Measurements from ENCODE around the gene PHLDA2. TPM values are rescaled to one million over a fixed set of nuclear protein-coding genes. Genes with fewer than 3 reads are reported as not detected.

The PHLDA2 gene
- total RNA-seq, 1 donor from 2014 or later = 15.5 TPM

DNA sequence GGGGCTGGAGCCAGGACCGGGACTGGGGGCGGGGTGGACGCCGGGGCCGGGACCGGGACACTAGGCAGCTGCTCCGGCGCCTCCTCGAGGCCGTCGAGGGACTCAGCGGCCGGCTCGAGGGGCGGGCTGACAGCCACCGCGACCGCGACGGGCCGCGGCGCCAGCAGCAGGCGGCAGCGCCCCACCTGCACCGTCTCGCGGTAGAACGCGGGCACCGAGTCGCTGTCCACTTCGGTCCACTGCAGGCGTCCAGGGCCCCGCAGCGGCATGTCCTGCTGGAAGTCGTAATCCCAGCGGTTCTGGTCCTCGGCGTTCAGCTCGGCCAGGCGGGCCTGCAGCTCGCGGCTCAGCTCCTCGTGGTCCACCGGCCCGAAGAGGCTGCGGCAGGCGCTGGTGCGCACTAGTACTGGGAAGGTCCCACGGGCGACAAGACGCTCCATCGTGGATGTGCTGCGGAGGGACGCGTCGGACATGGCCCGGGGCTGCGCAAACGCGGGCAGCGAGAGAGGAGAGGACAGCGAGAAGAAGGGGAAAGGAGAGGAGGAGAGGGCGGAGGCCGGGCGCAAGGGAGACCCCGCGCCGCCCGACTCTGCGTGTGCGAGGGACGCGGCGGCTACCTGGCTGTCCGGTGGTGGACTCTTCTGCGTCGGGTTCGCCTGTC, 44.1 kb downstream of the PHLDA2 start:
- no peaks in the 10 kb centered on the region for H3K36me3 ChIP-seq
- H3K9me3 ChIP-seq = no peaks in the 10 kb centered on the region
- ATAC-seq (peak; percentile 59), DNase-seq (peak; percentile 85)
- H3K4me3 ChIP-seq = peak overlapping the region; percentile 79
- TF ChIP-seq, protein P1, sequence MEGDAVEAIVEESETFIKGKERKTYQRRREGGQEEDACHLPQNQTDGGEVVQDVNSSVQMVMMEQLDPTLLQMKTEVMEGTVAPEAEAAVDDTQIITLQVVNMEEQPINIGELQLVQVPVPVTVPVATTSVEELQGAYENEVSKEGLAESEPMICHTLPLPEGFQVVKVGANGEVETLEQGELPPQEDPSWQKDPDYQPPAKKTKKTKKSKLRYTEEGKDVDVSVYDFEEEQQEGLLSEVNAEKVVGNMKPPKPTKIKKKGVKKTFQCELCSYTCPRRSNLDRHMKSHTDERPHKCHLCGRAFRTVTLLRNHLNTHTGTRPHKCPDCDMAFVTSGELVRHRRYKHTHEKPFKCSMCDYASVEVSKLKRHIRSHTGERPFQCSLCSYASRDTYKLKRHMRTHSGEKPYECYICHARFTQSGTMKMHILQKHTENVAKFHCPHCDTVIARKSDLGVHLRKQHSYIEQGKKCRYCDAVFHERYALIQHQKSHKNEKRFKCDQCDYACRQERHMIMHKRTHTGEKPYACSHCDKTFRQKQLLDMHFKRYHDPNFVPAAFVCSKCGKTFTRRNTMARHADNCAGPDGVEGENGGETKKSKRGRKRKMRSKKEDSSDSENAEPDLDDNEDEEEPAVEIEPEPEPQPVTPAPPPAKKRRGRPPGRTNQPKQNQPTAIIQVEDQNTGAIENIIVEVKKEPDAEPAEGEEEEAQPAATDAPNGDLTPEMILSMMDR (IDR thresholded peaks at IDR 0.05) = peak; percentile 40
- H3K27ac ChIP-seq = peak overlapping the region; percentile 73
- intact Hi-C loops (cut with DNase I) = loop anchor here (10.0 kb wide), 1 partner anchor 80 kb away; no protein-coding TSS in a partner anchor
- peaks cover 12% of the 10 kb centered on the region for H3K4me1 ChIP-seq
- no peaks in the 10 kb centered on the region for H3K27me3 ChIP-seq

DNA sequence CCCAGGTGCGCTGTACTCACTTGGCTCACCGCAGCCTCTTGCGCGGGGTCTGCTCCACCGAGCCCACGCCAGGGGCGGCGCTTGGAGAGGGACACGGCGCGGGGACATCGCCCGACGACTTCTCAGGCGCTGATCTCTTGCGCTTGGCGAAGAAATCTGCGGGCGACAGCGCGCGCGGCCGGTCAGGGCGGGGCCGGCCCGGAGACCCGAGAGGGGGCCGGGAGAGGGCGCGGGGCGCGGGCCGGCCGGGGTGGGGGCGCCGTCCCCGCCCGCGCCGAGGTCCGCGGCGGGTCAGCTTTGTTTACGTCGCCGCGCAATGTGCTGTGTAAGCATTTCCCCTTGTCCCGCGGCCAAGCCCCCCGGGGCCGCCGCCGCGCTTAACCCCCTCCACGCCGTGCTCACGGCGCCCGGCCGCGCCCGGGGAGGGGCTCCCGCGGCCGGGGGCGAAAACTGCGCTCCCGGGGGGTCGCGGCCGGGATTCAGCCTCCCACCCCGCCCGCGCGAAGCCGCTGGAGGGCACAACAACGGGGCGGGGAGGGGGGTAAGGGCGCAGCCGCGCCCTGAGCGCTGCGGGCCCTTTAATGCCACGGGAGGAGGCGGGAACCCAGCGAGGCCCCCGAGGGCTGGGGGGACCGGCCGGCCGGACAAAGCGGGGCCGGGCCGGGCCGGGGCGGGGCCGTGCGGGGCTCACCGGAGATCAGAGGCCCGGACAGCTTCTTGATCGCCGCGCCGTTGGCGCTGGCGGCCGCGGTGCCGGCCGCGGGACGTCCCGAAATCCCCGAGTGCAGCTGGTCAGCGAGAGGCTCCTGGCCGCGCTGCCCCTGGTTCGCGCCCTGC, 45.0 kb downstream of the PHLDA2 start:
- Histone ChIP-seq H3K4me1 (peaks cover 12% of the 10 kb centered on the region), H3K27ac (peak overlapping the region; percentile 86), H3K9me3 (no peaks in the 10 kb centered on the region), H3K27me3 (no peaks in the 10 kb centered on the region), H3K36me3 (no peaks in the 10 kb centered on the region), H3K4me3 (peak overlapping the region; percentile 70)
- intact Hi-C loops (cut with DNase I) = loop anchor here (10.0 kb wide), 1 partner anchor 79 kb away; no protein-coding TSS in a partner anchor
- peak; percentile 33 for ATAC-seq
- TF ChIP-seq, protein P1 (IDR thresholded peaks at IDR 0.05) = no peak
- peak; percentile 74 for DNase-seq

- Histone ChIP-seq H3K4me3 (peak overlapping the region; percentile 70), H3K27ac (peak overlapping the region; percentile 86), H3K36me3 (no peaks in the 10 kb centered on the region), H3K9me3 (no peaks in the 10 kb centered on the region), H3K4me1 (peaks cover 12% of the 10 kb centered on the region), H3K27me3 (no peaks in the 10 kb centered on the region)
- ATAC-seq = no peak
- intact Hi-C loops (cut with DNase I) = loop anchor here (10.0 kb wide), 1 partner anchor 79 kb away; no protein-coding TSS in a partner anchor
- TF ChIP-seq, protein P1 (IDR thresholded peaks at IDR 0.05) = no peak
- no peak for DNase-seq
These were observed 45.6 kb downstream of the PHLDA2 start for GRCh38 chr11:2883640-2883978.

DNA sequence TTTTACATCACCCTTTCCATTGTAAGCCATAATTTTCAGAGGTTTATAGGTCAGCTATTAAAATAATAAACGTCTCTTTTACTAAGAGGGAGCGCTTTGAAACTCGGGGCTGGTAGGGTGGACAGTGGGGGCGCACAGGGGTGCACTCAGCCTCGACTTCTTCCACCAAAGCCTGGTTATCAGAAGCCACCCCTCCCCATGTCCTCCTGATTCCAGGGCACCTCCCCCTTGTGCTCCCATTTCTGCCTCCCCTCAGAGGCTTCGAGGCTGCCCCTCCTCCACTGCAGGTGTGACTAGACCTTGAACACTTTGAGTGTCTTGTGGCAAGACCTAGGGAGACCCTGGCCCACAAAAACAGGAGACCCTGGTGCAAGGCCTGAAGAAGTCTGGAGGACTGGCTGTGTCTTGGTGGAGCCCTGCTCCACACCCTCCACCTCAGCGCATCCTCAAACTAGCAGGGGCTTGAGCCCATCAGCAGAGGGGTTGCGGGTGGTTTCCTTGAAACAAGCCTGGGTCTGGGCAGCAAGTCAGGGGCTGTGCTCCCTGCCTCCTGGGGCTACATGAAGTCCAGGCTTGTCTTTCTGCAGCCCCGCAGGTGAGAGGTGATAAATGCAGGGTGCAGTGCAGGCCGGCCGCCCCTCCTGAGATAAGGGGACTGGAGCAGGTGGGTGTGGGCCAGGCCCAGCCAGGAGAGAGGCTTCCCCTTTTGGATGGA, 46.7 kb downstream of the PHLDA2 start:
- H3K27ac ChIP-seq = no peak overlapping the region

DNA sequence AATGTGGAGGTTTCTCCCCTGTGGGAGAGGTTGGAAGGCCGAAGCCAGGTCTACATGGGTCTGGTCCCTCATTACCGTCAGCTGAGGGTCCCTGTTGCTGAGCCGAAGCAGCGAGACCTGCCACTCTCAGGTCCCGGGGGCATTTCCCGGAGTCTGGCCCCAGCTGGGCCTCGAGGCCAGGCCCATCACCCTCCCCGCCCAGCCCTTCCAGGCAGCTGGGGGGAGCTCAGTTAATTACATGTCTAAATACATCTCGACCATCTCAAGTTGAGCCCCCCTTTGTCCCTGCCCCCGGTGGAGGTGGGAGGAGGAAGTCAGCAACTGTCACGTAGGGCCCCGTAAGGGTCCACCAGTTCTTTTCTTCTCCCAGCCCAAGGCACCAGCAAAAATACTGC, 47.2 kb downstream of the PHLDA2 start:
- TF ChIP-seq, protein P1 (IDR thresholded peaks at IDR 0.05) = no peak
- Histone ChIP-seq H3K27ac (no peak overlapping the region), H3K27me3 (no peaks in the 10 kb centered on the region), H3K36me3 (no peaks in the 10 kb centered on the region), H3K9me3 (no peaks in the 10 kb centered on the region), H3K4me3 (no peak overlapping the region), H3K4me1 (peaks cover 7% of the 10 kb centered on the region)
- ATAC-seq (no peak), DNase-seq (no peak)
- intact Hi-C loops (cut with DNase I) = loop anchor here (10.0 kb wide), 1 partner anchor 77 kb away; no protein-coding TSS in a partner anchor

More for the DNA sequence above, 46.7 kb downstream of the PHLDA2 start:
- no peak for ATAC-seq
- Histone ChIP-seq H3K4me3 (peak overlapping the region; percentile 70), H3K27me3 (no peaks in the 10 kb centered on the region), H3K4me1 (peaks cover 7% of the 10 kb centered on the region), H3K36me3 (no peaks in the 10 kb centered on the region), H3K9me3 (no peaks in the 10 kb centered on the region)
- no peak for DNase-seq
- TF ChIP-seq, protein P1 (IDR thresholded peaks at IDR 0.05) = no peak
- intact Hi-C loops (cut with DNase I) = loop anchor here (10.0 kb wide), 1 partner anchor 78 kb away; no protein-coding TSS in a partner anchor

Data from upper lobe of right lung (tissue), 1 donor.